GM18498 (cell line): ENCODE measurements around the gene TMEM38B.
"Not testable (repeated sequence)": the region's sequence is repeated elsewhere in the genome, so short reads cannot be mapped to it uniquely, and the experiment has no call there.

ENCODE experiments used
- ATAC-seq: cut with Tn5 transposase; IDR thresholded peaks from one replicate; pipeline ENCODE4 v1.9.1; 2021; ENCODE audit warnings: mild to moderate bottlenecking, moderate library complexity; ENCODE audit not compliant: unreplicated experiment

The TMEM38B gene

DNA sequence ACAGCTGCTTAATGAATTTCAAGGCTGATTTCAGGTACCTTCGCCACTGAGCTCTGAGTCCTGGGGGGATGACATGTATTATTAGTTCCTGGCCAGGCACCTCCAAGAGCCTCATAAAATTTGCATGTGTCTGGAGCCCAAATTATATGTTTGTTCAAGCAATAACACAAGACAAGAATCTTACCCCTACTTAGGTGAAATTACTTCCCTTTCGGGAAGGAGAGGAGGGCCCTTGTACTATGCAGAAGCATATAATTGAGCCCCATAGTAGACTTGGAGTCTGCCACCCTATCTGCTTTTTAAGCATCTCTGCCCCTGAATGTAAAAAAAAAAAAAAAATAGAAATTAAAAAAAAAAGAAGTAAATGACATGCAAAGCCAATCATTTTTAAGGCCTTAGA, 13.0 kb upstream of the TMEM38B start:
- no peak for ATAC-seq

GRCh38 chr9:105681724-105682123, 12.6 kb upstream of the TMEM38B start:
- ATAC-seq = no peak

DNA sequence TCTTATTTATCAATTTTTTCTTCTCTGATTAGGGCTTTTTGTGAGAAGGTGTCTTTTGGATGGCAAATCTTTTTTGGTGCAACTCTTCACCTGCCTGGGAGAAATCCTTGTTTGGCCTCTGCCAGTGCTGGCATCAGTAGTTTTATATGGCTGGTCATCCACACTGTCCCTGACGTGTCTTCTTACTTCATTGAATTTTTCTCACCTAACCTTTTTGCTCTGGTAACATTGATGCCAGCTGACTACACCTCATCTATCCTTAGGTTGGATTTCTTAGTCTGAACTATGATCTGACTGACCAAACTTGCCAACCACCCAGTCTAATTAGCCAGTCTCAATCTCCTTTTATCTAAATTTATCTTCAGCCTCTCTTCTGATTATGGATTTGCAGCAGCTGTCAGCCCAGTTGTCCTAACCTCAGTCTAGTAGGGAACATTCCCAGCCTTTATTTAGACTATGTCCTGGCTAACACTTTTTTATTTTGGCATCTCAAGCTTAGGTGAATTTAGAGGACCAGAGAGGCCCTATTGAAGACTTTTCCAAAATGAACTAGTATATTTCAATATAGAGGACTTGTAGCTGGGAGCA, 10.6 kb upstream of the TMEM38B start:
- no peak for ATAC-seq

- no peak for ATAC-seq
These were observed 7.4 kb upstream of the TMEM38B start for GRCh38 chr9:105686936-105687335.

GRCh38 chr9:105690742-105691141, 3.6 kb upstream of the TMEM38B start:
- no peak for ATAC-seq

DNA sequence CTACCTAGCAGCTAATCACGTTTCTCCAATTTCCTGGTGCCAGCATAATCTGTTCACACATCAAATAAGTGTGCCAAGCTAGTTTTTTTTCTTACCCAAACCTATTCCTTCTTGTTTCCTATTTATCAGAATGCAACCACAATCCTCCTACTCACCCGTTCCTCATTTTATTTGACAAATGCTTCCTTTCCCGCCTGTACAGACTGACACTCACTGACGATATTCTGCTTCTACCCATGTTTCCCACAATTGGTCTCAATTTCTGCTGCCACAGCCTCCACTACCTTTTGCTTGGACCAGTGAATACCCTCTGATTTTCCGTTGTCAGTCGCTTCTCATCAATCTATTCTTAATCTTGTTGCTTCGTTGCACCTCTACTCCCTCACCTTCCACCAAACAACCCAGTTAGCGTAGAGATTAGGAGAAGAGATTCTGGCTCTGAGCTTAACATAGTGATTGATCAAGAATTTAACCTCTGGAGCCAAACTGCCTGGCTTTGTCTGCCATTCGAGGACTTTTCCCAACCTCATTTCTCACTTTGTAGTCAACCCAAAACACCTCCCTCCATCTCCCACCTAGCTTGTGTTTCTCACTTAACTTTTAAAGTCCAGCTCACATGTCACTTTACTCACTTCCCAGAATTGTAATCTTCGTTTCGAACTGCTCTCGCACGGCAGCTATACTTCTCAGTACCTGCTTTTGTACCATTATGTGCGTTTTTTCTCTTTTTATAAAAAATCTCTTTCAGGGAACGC, 729 bp upstream of the TMEM38B start:
- peak; percentile 34 for ATAC-seq

- peak; percentile 68 for ATAC-seq
These were observed 674 bp downstream of the TMEM38B start for GRCh38 chr9:105694848-105695581.

GRCh38 chr9:105696219-105696793, 2.0 kb downstream of the TMEM38B start:
- ATAC-seq = no peak

GRCh38 chr9:105697871-105698270, 3.5 kb downstream of the TMEM38B start:
- no peak for ATAC-seq

GRCh38 chr9:105698348-105698870, 4.1 kb downstream of the TMEM38B start:
- no peak for ATAC-seq

DNA sequence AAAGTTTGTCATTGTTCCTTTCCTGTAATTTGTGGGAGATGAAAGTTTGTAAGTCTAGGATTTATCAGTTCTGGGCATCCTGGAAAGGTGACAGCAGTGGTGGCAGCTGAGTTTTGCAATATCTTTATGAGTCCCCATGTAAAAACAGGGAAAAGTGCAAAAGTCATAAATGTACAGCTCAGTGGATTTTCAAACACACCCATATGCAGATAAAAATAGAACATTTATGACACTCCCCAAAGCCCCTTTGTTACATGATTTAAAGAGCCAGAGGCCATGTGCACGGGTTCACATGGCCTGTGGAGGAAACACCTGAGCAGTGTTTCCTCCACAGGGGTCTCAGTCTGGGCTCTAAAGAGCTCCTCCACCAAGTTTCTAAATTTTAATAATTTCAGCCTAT, 6.3 kb downstream of the TMEM38B start:
- ATAC-seq = no peak

GRCh38 chr9:105701145-105701544, 6.8 kb downstream of the TMEM38B start:
- ATAC-seq = no peak

DNA sequence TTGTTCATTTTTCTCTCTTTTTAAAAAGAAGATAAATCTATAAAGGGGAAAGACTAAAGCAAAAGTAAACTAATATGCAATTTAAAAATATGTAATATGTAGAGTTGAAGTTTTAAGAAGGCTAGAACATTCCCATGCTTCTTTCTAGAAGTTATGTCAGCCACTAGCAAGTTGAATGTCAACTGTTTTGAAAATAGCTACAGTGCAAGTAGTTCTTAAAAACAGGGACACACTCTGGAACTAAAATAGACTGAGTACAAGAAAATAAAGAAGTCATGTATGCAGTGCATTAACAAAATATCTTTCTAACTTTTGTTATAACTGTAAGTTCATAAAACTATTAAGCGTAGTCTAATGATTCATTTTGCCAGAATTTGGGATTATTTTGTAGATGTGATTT, 7.9 kb downstream of the TMEM38B start:
- no peak for ATAC-seq

DNA sequence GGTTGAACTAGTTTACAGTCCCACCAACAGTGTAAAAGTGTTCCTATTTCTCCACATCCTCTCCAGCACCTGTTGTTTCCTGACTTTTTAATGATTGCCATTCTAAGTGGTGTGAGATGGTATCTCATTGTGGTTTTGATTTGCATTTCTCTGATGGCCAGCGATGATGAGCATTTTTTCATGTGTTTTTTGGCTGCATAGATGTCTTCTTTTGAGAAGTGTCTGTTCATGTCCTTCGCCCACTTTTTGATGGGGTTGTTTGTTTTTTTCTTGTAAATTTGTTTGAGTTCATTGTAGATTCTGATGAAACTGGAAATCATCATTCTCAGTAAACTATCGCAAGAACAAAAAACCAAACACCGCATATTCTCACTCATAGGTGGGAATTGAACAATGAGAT, 9.3 kb downstream of the TMEM38B start:
- ATAC-seq = not testable (repeated sequence)

GRCh38 chr9:105706156-105706555, 11.8 kb downstream of the TMEM38B start:
- no peak for ATAC-seq

DNA sequence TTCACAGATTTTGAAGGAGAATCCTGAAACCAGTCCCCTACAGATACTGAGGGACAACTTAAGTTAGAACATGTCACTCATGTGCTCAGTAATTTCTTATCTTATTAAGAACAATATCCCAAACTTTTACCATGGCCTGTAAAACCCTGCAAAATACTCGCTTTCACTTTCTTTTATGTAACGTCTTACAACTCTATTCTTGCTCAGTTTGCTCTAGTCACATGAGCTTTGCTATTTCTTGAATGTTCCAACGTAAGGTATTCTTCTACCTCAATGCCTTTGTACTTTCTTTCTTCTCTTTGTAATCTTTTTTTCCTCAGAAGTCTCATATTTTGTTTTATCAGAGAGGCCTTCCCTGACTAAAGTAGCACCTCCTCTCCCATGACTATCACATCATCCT, 14.1 kb downstream of the TMEM38B start:
- ATAC-seq = peak; percentile 70

DNA sequence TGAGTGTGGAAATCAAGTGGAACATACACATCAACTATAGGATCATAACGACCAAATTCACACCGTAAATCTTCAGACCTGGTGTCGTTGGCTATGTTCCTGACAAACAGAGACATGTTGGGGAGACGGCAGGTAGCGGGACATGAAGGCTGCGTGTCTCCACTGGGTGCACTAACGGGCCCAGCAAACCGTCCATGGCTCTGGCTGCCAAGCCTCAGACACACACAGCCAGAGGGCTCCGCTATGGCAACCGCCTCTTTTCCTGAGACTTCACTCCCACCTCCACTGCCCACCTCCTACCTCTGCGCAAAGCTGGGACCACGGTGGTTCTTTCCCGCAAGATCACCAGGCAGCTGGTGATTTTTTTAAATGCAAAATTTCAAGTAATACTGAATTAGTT, 16.3 kb downstream of the TMEM38B start:
- no peak for ATAC-seq

GRCh38 chr9:105711867-105712266, 17.5 kb downstream of the TMEM38B start:
- ATAC-seq = no peak

DNA sequence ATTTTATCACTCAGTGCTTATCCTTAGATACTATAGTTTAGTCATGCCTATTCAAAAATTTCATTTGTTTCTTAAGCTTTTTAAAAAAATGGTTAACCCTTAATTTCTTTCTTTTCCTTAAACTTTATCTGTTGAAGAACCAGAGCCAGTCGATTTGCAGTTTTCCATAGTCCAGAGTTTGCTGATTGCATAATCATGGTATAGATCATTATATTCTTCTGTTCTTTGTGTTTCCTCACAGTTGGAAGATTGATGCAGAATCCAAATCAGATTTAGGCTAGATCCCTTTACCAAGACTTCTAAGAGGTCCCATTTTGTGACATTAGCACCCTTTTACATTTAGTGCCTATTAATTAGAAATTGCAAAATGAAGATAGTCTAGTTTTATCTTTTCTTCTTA, 18.0 kb downstream of the TMEM38B start:
- no peak for ATAC-seq

- no peak for ATAC-seq
These were observed 18.4 kb downstream of the TMEM38B start for GRCh38 chr9:105712773-105713172.

DNA sequence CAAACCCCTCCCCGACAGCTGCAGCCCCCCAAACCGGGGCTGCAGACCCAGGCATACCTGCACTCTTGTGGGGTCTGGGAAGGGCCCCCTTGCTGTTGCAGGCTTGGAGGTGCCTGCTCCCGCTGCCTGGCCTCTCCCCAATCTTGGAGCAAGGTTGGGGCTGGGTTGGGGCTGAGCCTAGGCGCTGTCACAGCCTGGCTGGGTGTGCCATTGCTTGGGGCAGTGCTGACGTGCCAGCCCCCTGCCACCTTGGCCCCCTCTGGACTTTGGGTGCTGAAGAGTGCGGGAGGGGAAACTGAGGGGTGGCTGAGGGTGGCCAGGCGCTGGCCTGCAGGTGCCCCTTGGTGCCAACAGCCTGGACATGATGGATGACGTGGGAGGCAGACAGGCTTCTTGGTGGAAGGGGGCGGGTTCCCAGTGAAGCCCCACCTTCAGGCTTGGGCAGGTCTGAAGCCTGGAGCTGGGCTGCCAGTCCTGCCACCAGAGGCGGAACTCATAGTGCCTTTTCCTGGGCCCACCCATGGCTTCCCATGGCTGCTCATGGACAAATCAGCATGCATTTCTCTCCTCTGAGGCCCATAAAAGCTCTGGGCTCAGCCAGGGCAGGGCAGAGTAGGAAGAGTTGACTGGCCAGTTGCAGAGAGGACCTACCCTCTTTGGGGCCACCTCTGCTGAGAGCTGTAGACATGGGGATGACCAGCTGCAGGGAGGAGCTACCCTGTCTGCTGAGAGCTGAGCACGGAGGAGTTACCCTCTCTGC, 19.1 kb downstream of the TMEM38B start:
- ATAC-seq = no peak
